Activated naive CD8-positive, alpha-beta T cell treated with anti-CD3 and anti-CD28 coated beads for 36 hours (primary cell): ENCODE data around the gene SYT1. TPM values are rescaled to one million over a fixed set of nuclear protein-coding genes. Genes with fewer than 3 reads are reported as not detected.
"Not testable (repeated sequence)": the region's sequence is repeated elsewhere in the genome, so short reads cannot be mapped to it uniquely, and the experiment has no call there.

ENCODE experiments used
- DNase-seq: peaks from one replicate; pipeline ENCODE4 v3.0.0; 2021
- H3K27ac Mint-ChIP-seq: one replicate; pipeline ENCODE4 v1.8.0; 2022; ENCODE audit warnings: mild to moderate bottlenecking, moderate library complexity, mixed read lengths
- H3K27me3 Mint-ChIP-seq: one replicate; pipeline ENCODE4 v1.8.0; 2022; ENCODE audit warnings: mild to moderate bottlenecking, mixed read lengths
- H3K36me3 Mint-ChIP-seq: one replicate; pipeline ENCODE4 v1.8.0; 2021; ENCODE audit warnings: mild to moderate bottlenecking, mixed read lengths
- H3K4me1 Mint-ChIP-seq: one replicate; pipeline ENCODE4 v1.8.0; 2021; ENCODE audit warnings: mixed read lengths
- H3K4me3 Mint-ChIP-seq: one replicate; pipeline ENCODE4 v1.8.0; 2022; ENCODE audit warnings: mild to moderate bottlenecking, moderate library complexity, mixed read lengths
- H3K9me3 Mint-ChIP-seq: one replicate; pipeline ENCODE4 v1.8.0; 2022; ENCODE audit warnings: mixed read lengths
- total RNA-seq, 2 experiments: library from RNA; stranded (reverse); gene quantifications; one replicate each; pipeline ENCODE4 v1.2.3, GENCODE V29; 2021

The SYT1 gene
- total RNA-seq, 2 experiments from 2014 or later: not detected

DNA sequence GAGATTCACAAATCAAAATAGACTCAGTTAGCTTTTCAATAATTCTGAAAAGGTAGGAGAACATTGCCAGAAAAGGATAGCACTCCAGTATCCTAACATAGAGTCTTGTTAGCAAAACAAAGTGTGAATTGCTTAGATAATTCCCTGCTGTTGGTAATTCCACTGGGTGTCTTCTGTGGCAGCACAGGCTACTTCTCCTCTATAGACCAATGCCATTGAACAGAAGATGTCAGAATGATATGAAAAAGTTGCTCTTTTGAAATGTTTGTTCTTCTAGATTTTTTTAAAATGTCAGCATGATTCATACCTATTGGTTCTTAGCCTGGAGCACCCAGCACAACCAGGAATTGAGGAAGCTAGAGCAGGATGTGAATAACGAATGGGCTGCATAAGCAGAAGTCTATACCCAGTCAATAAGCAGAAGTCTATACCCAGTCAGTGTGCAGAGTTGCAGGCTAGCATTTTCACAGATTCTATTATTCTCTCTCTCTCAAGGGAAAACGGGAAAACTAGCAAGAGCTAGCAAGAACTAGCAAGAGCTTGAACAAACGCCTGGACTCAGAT is 112.8 kb downstream of the SYT1 start:
- Mint-ChIP-seq H3K27me3 (no peaks in the 10 kb centered on the region), H3K27ac (no peak overlapping the region), H3K9me3 (no peaks in the 10 kb centered on the region), H3K4me3 (no peak overlapping the region), H3K36me3 (no peaks in the 10 kb centered on the region), H3K4me1 (no peaks in the 10 kb centered on the region)
- no peak for DNase-seq

DNA sequence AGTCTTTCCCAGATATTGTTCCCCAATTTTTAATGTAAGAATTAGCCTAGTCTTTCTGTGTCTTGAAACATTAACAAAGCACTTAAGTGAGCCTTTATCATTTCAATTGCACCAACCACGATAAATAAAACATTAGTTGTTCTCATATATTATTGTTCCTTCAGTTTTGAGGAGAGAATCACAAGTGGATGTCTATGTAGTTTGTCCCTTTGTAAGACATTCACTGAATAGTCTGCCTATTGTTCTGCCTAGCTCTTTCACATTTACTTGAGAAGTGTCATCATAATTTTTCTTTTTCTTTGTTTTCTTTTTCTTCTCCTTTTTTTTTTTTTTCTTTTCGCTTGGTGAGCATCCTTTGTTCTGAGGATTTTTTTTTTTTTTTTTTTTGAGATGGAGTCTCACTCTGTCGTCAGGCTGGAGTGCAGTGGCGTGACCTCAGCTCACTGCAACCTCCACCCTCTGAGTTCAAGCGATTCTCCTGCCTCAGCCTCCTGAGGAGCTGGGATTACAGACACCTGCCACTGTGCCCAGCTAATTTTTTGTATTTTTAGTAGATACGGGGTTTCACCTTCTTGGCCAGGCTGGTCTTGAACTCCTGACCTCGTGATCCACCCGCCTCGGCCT is 129.7 kb downstream of the SYT1 start:
- no peaks in the 10 kb centered on the region for H3K9me3 Mint-ChIP-seq
- no peak overlapping the region for H3K27ac Mint-ChIP-seq
- H3K4me3 Mint-ChIP-seq: no peak overlapping the region

DNA sequence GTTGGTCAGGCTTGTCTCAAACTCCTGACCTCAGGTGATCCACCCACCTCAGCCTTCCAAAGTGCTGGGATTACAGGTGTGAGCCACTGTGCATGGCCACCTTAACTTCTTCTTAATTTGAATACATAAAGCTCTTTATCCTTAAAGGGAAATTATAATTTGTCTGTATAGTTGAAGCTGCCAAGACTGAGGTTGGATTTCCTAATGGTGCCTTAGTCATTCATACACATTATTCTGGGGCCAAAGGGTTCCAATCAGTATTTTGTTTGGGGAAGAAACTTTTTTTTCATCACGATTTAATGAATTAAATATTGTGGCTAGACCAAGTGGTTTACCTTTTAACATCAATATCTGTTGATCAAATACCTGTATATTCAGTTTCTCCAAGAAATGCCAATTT is 135.9 kb downstream of the SYT1 start:
- no peak for DNase-seq
- Mint-ChIP-seq H3K36me3 (no peaks in the 10 kb centered on the region), H3K4me3 (no peak overlapping the region), H3K27ac (no peak overlapping the region), H3K9me3 (no peaks in the 10 kb centered on the region), H3K27me3 (no peaks in the 10 kb centered on the region), H3K4me1 (no peaks in the 10 kb centered on the region)

More for the DNA sequence above, 129.7 kb downstream of the SYT1 start:
- Mint-ChIP-seq H3K36me3 (no peaks in the 10 kb centered on the region), H3K27me3 (no peaks in the 10 kb centered on the region), H3K4me1 (no peaks in the 10 kb centered on the region)
- no peak for DNase-seq

DNA sequence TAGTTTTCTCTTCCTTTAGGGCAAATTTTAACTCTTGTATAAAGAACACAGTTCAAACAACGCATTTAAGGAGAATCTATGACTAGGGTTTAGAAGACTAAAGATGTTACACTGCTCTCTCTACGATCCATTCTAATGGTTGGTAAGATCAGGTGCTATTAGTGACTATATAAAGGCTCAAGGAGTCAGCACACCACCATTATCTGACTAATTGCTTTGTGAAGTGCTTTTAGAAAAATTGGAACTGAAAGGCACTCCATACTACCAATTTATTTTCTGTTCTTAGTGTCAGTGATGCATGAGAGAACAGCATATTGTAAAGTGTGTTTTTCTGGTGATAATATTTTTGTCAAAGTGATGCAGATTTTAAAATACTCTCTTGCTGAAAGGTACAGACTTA is 136.8 kb downstream of the SYT1 start:
- Mint-ChIP-seq H3K4me3 (no peak overlapping the region), H3K4me1 (no peaks in the 10 kb centered on the region), H3K9me3 (no peaks in the 10 kb centered on the region), H3K36me3 (no peaks in the 10 kb centered on the region), H3K27ac (no peak overlapping the region), H3K27me3 (no peaks in the 10 kb centered on the region)
- no peak for DNase-seq

DNA sequence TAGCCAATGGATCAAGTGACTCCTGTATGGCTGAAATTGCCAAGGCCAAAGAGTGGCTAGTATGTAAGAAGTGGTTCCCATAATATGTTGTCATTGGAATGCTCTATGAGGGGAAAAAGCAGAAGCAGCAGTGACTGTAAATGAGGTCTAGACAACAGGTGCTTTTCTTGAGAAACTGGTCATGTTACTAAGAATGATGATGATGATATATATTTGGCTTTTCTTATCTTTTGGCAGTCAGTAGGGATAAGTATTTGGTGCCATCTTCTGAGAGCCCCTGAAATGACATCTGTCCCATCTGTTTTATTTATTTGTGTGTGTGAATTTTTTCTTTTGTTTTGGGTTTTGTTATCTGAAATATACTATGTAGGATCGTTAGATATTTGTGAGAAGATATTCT is 141.7 kb downstream of the SYT1 start:
- Mint-ChIP-seq H3K4me3 (no peak overlapping the region), H3K9me3 (no peaks in the 10 kb centered on the region), H3K27ac (no peak overlapping the region), H3K4me1 (no peaks in the 10 kb centered on the region), H3K27me3 (no peaks in the 10 kb centered on the region), H3K36me3 (no peaks in the 10 kb centered on the region)
- DNase-seq: no peak

DNA sequence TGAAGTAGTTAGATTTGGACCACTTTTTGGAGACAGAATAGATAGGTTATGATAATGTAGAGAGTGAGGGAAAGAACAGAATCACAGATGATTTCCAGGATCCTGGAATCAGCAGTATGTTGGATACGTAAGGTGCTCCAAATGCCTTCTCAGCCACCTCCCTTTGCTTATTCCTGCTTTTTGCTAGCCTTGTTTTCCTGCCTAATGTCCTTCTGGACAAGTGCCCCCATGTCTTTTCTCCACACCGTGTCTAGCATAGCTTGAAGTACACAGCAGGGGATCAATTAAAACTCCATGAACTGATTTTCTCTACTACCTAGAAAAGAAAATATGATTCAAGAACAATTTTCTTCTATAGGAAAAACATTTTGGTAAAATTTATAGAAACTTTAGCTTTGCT is 144.0 kb downstream of the SYT1 start:
- DNase-seq: no peak
- Mint-ChIP-seq H3K4me3 (no peak overlapping the region), H3K9me3 (peaks cover 2% of the 10 kb centered on the region), H3K27me3 (no peaks in the 10 kb centered on the region), H3K27ac (no peak overlapping the region), H3K36me3 (no peaks in the 10 kb centered on the region), H3K4me1 (no peaks in the 10 kb centered on the region)

DNA sequence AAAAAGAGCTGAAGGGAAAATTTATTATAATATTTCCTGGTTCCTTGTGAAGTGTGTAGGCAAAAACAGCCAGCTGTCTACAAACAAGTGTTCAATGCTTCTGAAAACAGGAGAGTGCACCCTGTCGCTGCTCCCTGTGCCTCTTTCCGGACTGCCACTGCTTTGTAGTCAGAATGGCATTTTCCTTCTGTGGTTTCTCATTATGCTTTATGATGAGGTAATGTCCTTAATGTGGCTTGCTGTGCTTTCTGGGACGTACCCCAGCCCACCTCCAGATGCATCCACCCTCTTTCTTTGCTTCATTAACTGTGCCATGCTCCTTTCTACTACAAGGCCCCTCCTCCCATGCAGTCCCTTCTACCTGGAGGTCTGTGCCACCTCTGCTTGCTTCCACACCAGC is 148.1 kb downstream of the SYT1 start:
- no peaks in the 10 kb centered on the region for H3K27me3 Mint-ChIP-seq
- no peak overlapping the region for H3K27ac Mint-ChIP-seq
- DNase-seq: no peak
- no peaks in the 10 kb centered on the region for H3K36me3 Mint-ChIP-seq
- no peak overlapping the region for H3K4me3 Mint-ChIP-seq
- peaks cover 7% of the 10 kb centered on the region for H3K9me3 Mint-ChIP-seq
- H3K4me1 Mint-ChIP-seq: no peaks in the 10 kb centered on the region

DNA sequence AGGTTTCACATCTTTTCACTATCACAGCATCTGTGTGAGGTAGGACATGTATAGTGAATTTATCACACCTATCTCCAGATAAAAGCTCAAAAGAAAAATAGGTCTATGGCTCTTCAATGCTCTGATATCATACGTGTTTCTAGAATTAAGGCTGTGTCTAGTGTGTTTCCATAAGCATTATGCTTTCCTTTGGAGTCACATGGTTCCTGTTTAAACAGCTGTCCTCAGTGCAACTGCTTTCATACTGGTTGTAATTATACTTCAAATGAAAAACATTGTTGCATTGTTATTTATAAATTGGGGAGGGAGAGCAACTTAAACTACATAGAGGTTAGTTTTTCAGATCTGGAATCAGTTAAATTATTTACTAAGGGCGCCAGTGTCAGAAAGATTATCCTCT is 151.6 kb downstream of the SYT1 start:
- Mint-ChIP-seq H3K36me3 (no peaks in the 10 kb centered on the region), H3K9me3 (peaks cover 9% of the 10 kb centered on the region), H3K27me3 (no peaks in the 10 kb centered on the region), H3K4me1 (no peaks in the 10 kb centered on the region), H3K27ac (no peak overlapping the region), H3K4me3 (no peak overlapping the region)
- DNase-seq: no peak

DNA sequence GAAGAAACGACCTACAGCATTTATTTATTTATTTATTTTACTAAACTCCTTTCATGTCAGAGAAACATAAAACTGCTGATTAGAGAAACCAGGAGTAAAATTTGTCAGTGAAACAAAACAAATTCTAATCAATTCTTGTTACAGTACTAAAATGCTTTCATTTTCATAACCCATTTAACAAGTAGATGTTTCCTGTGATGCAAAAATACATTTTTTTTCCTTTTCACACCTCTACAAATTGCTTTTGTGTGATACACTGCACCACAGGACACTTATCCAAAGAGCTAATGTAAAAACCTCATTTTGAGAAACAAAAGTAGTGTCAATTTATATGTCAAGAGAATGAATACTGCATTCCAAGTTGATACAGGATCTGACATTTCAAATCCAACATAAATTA is 155.1 kb downstream of the SYT1 start:
- Mint-ChIP-seq H3K27ac (no peak overlapping the region), H3K4me1 (no peaks in the 10 kb centered on the region), H3K9me3 (peaks cover 7% of the 10 kb centered on the region), H3K4me3 (no peak overlapping the region), H3K36me3 (no peaks in the 10 kb centered on the region), H3K27me3 (no peaks in the 10 kb centered on the region)
- DNase-seq: no peak

DNA sequence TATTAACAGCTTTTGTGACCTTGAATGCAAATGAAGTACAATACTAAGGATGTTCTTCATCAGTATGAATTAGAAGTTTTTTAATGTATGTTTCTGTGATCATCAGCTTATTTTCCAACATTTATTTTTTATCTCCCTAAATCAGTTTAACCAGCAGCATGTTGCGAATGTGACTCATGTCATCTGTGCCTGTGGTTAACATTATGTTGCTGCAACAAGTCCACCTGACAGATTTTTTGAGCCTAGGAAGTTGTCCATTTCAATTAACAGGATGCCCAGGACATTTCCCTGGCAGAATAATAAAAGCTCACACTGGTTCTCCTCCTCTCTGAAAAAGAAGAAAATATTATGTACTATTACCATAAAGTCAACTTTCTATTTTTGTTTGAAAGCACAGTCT is 155.5 kb downstream of the SYT1 start:
- Mint-ChIP-seq H3K9me3 (peaks cover 7% of the 10 kb centered on the region), H3K27me3 (no peaks in the 10 kb centered on the region), H3K4me3 (no peak overlapping the region), H3K27ac (no peak overlapping the region), H3K36me3 (no peaks in the 10 kb centered on the region), H3K4me1 (no peaks in the 10 kb centered on the region)
- DNase-seq: no peak

DNA sequence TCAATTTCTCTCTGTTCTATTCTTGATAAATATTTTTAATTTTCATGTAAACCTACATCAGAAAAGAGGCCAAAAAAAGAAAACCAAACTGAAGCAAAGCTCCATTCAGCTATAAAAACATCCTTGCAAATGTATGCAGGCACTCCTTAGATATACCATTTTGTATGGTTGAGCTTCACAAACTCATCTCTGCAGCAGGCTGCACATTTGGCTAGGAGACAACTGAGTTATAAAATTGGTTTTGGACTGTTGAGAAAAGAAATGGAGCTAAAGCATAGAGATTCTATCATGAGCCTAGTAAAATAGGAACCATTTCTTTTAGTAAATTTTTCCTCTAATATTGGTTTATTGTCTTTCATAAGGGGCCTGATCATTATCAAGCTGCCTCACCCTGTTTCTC is 156.4 kb downstream of the SYT1 start:
- Mint-ChIP-seq H3K36me3 (no peaks in the 10 kb centered on the region), H3K4me1 (no peaks in the 10 kb centered on the region), H3K4me3 (no peak overlapping the region), H3K9me3 (peaks cover 7% of the 10 kb centered on the region), H3K27me3 (no peaks in the 10 kb centered on the region), H3K27ac (no peak overlapping the region)
- no peak for DNase-seq

DNA sequence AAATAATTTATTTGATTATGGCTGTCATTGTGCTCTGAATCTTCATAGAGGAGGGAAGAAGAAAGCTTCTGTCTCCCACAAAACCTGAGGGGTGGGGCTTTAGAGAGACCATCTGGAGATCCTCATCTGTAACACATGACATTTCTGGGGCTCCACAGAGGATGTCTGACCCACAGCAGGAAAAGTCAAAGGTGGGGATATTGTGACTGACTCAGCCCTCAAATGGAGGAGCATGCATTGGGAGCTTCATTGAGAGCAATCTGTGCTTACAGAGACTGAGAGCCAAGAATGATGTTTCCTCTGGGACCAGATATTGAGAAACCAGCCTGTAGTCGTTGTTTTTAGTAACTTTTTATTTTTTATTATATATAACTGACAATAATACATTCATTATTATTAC is 158.7 kb downstream of the SYT1 start:
- Mint-ChIP-seq H3K27ac (no peak overlapping the region), H3K4me1 (no peaks in the 10 kb centered on the region), H3K36me3 (no peaks in the 10 kb centered on the region), H3K9me3 (no peaks in the 10 kb centered on the region), H3K4me3 (no peak overlapping the region), H3K27me3 (no peaks in the 10 kb centered on the region)
- no peak for DNase-seq

DNA sequence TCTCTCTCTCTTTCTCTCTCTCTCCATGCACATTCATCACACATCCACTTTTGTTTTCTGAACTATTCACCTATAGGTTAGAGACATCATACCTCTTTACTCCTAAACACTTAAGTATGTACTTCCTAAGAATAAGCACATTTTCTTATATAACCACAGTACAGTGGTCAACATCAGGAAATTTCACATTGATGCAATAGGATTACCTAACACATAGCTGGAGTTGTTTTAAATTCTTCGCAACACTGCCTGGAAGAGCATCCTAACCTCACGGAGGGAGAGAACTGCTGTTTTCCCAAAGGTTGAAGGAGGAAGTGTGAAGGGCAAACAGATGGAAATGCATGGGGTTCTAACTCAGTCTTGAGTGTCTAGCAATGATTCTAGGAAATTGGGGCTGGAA is 159.2 kb downstream of the SYT1 start:
- Mint-ChIP-seq H3K4me1 (no peaks in the 10 kb centered on the region), H3K27ac (no peak overlapping the region), H3K9me3 (no peaks in the 10 kb centered on the region), H3K27me3 (no peaks in the 10 kb centered on the region), H3K4me3 (no peak overlapping the region), H3K36me3 (no peaks in the 10 kb centered on the region)
- DNase-seq: no peak

DNA sequence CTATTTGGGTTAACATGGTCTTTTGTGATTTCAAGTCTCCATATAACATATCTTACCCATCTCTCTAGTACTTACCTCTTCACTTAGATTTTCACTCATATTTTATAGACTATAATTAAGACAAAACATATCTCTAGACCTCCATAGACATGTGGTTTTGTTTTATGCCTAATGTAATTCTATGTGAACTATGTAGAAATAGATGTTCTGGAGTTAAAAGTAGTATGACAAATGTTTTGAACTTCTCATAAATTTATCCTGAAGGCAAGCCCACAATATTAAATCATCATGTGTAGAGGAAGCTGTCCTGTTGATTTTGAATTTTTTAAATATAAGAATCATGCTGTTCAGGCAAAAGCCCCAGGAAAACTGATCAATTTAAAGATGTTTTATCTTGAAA is 169.2 kb downstream of the SYT1 start:
- no peak for DNase-seq
- peaks cover 1% of the 10 kb centered on the region for H3K9me3 Mint-ChIP-seq
- H3K27ac Mint-ChIP-seq: no peak overlapping the region
- no peaks in the 10 kb centered on the region for H3K27me3 Mint-ChIP-seq
- no peak overlapping the region for H3K4me3 Mint-ChIP-seq
- no peaks in the 10 kb centered on the region for H3K4me1 Mint-ChIP-seq
- no peaks in the 10 kb centered on the region for H3K36me3 Mint-ChIP-seq

DNA sequence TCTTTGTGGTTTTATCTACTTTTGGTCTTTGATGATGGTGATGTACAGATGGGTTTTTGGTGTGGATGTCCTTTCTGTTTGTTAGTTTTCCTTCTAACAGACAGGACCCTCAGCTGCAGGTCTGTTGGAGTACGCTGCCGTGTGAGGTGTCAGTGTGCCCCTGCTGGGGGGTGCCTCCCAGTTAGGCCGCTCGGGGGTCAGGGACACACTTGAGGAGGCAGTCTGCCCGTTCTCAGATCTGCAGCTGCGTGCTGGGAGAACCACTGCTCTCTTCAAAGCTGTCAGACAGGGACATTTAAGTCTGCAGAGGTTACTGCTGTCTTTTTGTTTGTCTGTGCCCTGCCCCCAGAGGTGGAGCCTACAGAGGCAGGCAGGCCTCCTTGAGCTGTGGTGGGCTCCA is 180.2 kb downstream of the SYT1 start:
- DNase-seq: not testable (repeated sequence)

DNA sequence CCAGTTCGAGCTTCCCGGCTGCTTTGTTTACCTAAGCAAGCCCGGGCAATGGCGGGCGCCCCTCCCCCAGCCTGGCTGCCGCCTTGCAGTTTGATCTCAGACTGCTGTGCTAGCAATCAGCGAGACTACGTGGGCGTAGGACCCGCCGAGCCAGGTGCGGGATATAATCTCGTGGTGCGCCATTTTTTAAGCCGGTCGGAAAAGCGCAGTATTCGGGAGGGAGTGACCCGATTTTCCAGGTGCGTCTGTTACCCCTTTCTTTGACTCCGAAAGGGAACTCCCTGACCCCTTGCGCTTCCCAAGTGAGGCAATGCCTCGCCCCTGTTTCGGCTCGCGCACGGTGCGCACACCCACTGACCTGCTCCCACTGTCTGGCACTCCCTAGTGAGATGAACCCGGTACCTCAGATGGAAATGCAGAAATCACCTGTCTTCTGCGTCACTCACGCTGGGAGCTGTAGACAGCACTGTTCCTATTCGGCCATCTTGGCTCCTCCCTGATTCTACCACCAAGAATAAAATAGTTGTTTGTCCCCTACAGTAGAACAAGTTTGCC is 180.7 kb downstream of the SYT1 start:
- not testable (repeated sequence) for H3K4me3 Mint-ChIP-seq, H3K27ac Mint-ChIP-seq, H3K4me1 Mint-ChIP-seq, H3K27me3 Mint-ChIP-seq, H3K36me3 Mint-ChIP-seq, DNase-seq, H3K9me3 Mint-ChIP-seq

More for the DNA sequence above, 180.2 kb downstream of the SYT1 start:
- H3K27ac Mint-ChIP-seq, H3K9me3 Mint-ChIP-seq, H3K4me1 Mint-ChIP-seq, H3K27me3 Mint-ChIP-seq, H3K4me3 Mint-ChIP-seq, H3K36me3 Mint-ChIP-seq: not testable (repeated sequence)
